UCSD-AML1 (cell line): ENCODE results near the gene ETF1.
A peak's percentile ranks its signal among the peaks of the same experiment; 100 is the strongest.

Experiments used
- DNase-seq: peaks from one replicate; lab custom pipeline; 2025; ENCODE audit not compliant: unreplicated experiment; lab: John Stamatoyannopoulos, UW

ETF1 gene

GRCh38 chr5:138542956-138543729 lies at the start of gene ETF1:
Gene ETF1, minus strand, starts transcription at chr5:138543236. Its CDS starts 318 bp downstream, at chr5:138542918.
- peak; percentile 100 for DNase-seq

- no peak for DNase-seq
These were observed 45.2 kb upstream of the ETF1 start for GRCh38 chr5:138588013-138588788.

- no peak for DNase-seq
These were observed 42.1 kb upstream of the ETF1 start for GRCh38 chr5:138585157-138585556.

GRCh38 chr5:138583984-138584637 lies 41.1 kb upstream of the ETF1 start:
- no peak for DNase-seq

GRCh38 chr5:138582959-138583358 lies 39.9 kb upstream of the ETF1 start:
- no peak for DNase-seq

GRCh38 chr5:138580777-138581176 lies 37.7 kb upstream of the ETF1 start:
- no peak for DNase-seq

GRCh38 chr5:138580001-138580400 lies 37.0 kb upstream of the ETF1 start:
- DNase-seq: no peak

- no peak for DNase-seq
These were observed 36.5 kb upstream of the ETF1 start for GRCh38 chr5:138579517-138579863.

GRCh38 chr5:138577452-138577851 lies 34.4 kb upstream of the ETF1 start:
- no peak for DNase-seq

GRCh38 chr5:138575194-138576015 lies 32.4 kb upstream of the ETF1 start, which contains the start of gene HSPA9:
Gene HSPA9, minus strand, starts transcription at chr5:138575401. Its CDS starts 83 bp downstream, at chr5:138575318.
- DNase-seq: peak; percentile 98

- DNase-seq: no peak
These were observed 31.7 kb upstream of the ETF1 start for GRCh38 chr5:138574744-138575193.

GRCh38 chr5:138573949-138574670 lies 31.1 kb upstream of the ETF1 start:
- no peak for DNase-seq

- DNase-seq: no peak
These were observed 30.2 kb upstream of the ETF1 start for GRCh38 chr5:138573223-138573622.

GRCh38 chr5:138570871-138571270 lies 27.8 kb upstream of the ETF1 start:
- no peak for DNase-seq

GRCh38 chr5:138569782-138570181 lies 26.7 kb upstream of the ETF1 start:
- no peak for DNase-seq

- DNase-seq: no peak
These were observed 25.2 kb upstream of the ETF1 start for GRCh38 chr5:138568061-138568824.

- DNase-seq: no peak
These were observed 23.8 kb upstream of the ETF1 start for GRCh38 chr5:138566792-138567191.

GRCh38 chr5:138565100-138565821 lies 22.2 kb upstream of the ETF1 start:
- no peak for DNase-seq

- DNase-seq: no peak
These were observed 21.2 kb upstream of the ETF1 start for GRCh38 chr5:138564242-138564641.
